HCT116 (cell line): ENCODE measurements around the gene MKI67. TPM values are rescaled to one million over a fixed set of nuclear protein-coding genes. Genes with fewer than 3 reads are reported as not detected.

Experiments
- ATAC-seq: fragments of 200-7000 bp; cut with Tn5 transposase; 2 replicates; pipeline ENCODE4 v1.9.1; 2020; ENCODE audit warnings: mild to moderate bottlenecking, moderate library complexity
- BruUV-seq: library from RNA; stranded (reverse); fragments of 400-500 nt; replicated peaks from 2 replicates; lab custom pipeline; 2021; lab: Mats Ljungman, UMichigan
- CTCF ChIA-PET: fragments of 300-600 bp; sonication (Branson Sonifier 250); formaldehyde crosslinking; loops from one replicate; lab custom pipeline; 2021; ENCODE audit warnings: antibody characterized with exemption; lab: Charles Lee
- POLR2A ChIA-PET: fragments of 300-600, 350-600 bp; sonication (Branson Sonifier 250); formaldehyde crosslinking; loops from one replicate; lab custom pipeline; 2021; ENCODE audit warnings: antibody characterized with exemption; lab: Charles Lee
- RAD21 ChIA-PET, 2 experiments: fragments of 300-600 bp; sonication (Branson Sonifier 250); formaldehyde crosslinking; loops; one replicate each; lab custom pipeline; 2023; ENCODE audit warnings: low total read pairs in 2 of 2; ENCODE audit not compliant: uncharacterized antibody in 2 of 2, unreplicated experiment in 2 of 2, low non-redundant PET in 1 of 2; lab: Charles Lee
- DNase-seq: peaks from one replicate; pipeline ENCODE4 v3.0.0-alpha.2; 2010; ENCODE audit warnings: low read depth, low spot score
- H2AFZ ChIP-seq: fragments of 200-600 bp; shearing (Covaris generic), sonication (generic); 2 replicates; pipeline ENCODE4 v1.6.1; 2017; ENCODE audit warnings: low read depth, mixed run types, mixed read lengths, antibody characterized with exemption, low read length; ENCODE audit not compliant: poor library complexity, severe bottlenecking
- H3K27ac ChIP-seq: 2 replicates; pipeline ENCODE4 v1.5.1; 2012; ENCODE audit warnings: low read depth, low read length
- H3K27me3 ChIP-seq: fragments of 200-600 bp; sonication (generic); 2 replicates; pipeline ENCODE4 v1.6.1; 2016; ENCODE audit warnings: mixed run types, low read length, mixed read lengths; ENCODE audit not compliant: insufficient read depth
- H3K36me3 ChIP-seq, 2 experiments: fragments of 200-500 bp in 1 of 2; fragments of 200-600 bp in 1 of 2; sonication (Bioruptor generic) in 1 of 2; sonication (generic) in 1 of 2; 2 replicates each; pipeline versions ENCODE4 v1.5.1 to v1.6.1; 2014 to 2016; ENCODE audit warnings: low read length in 2 of 2, inconsistent platforms in 1 of 2, mixed read lengths in 1 of 2, mixed run types in 1 of 2; ENCODE audit not compliant: insufficient read depth in 2 of 2, control insufficient read depth in 1 of 2
- H3K4me1 ChIP-seq, 2 experiments: fragments of 200-600 bp in 1 of 2; sonication (generic) in 1 of 2; 2 replicates each; pipeline versions ENCODE4 v1.5.1 to v1.6.1; 2012 to 2017; ENCODE audit warnings: low read length in 2 of 2, inconsistent platforms in 1 of 2, mild to moderate bottlenecking in 1 of 2, mixed read lengths in 1 of 2, mixed run types in 1 of 2, moderate library complexity in 1 of 2; ENCODE audit not compliant: insufficient read depth in 2 of 2, control insufficient read depth in 1 of 2
- H3K4me2 ChIP-seq: fragments of 200-600 bp; sonication (generic); 2 replicates; pipeline ENCODE4 v1.6.1; 2017; ENCODE audit warnings: mixed run types, low read length, mixed read lengths
- H3K4me3 ChIP-seq, 2 experiments: fragments of 200-600 bp in 1 of 2; sonication (generic) in 1 of 2; replicated peaks in 1 of 2; 2 replicates each; pipeline ENCODE4 v1.5.1; 2011 to 2016; ENCODE audit warnings: low read length in 2 of 2, control low read depth in 1 of 2, low read depth in 1 of 2, mild to moderate bottlenecking in 1 of 2, mixed read lengths in 1 of 2, mixed run types in 1 of 2
- H3K79me2 ChIP-seq: fragments of 200-600 bp; sonication (generic); 2 replicates; pipeline ENCODE4 v1.6.1; 2017; ENCODE audit warnings: mild to moderate bottlenecking, mixed run types, low read length, moderate library complexity, mixed read lengths; ENCODE audit not compliant: insufficient read depth
- H3K9ac ChIP-seq: fragments of 200-600 bp; sonication (generic); 2 replicates; pipeline ENCODE4 v1.6.1; 2016; ENCODE audit warnings: low read length, mixed read lengths
- H3K9me2 ChIP-seq: fragments of 200-600 bp; sonication (generic), shearing (Covaris generic); 2 replicates; pipeline ENCODE4 v1.6.1; 2017; ENCODE audit warnings: mixed run types, mild to moderate bottlenecking, moderate library complexity; ENCODE audit not compliant: insufficient read depth
- H3K9me3 ChIP-seq, 2 experiments: fragments of 200-500 bp in 1 of 2; fragments of 200-600 bp in 1 of 2; sonication (Bioruptor generic) in 1 of 2; sonication (generic) in 1 of 2; 2 replicates each; pipeline ENCODE4 v1.6.1; 2014 to 2017; ENCODE audit warnings: low read length in 2 of 2, mixed read lengths in 2 of 2, inconsistent platforms in 1 of 2, low read depth in 1 of 2, mild to moderate bottlenecking in 1 of 2, mixed run types in 1 of 2, moderate library complexity in 1 of 2; ENCODE audit not compliant: control insufficient read depth in 1 of 2, insufficient read depth in 1 of 2
- H4K20me1 ChIP-seq: fragments of 200-600 bp; sonication (generic), shearing (Covaris generic); 2 replicates; pipeline ENCODE4 v1.6.1; 2017; ENCODE audit warnings: mixed run types, mild to moderate bottlenecking, moderate library complexity; ENCODE audit not compliant: insufficient read depth
- ELF1 ChIP-seq: IDR thresholded peaks from 2 replicates; pipeline ENCODE4 v1.6.1; 2012; ENCODE audit warnings: low read depth, borderline replicate concordance
- JUND ChIP-seq: IDR thresholded peaks from 2 replicates; pipeline ENCODE4 v1.6.1; 2012
- POLR2A ChIP-seq: IDR thresholded peaks from 2 replicates; pipeline ENCODE4 v1.7.0; 2011; ENCODE audit warnings: borderline replicate concordance; ENCODE audit not compliant: insufficient read depth, insufficient read length; ENCODE audit errors: extremely low read depth
- POLR2AphosphoS5 ChIP-seq: IDR thresholded peaks from 2 replicates; pipeline ENCODE4 v1.6.1; 2011; ENCODE audit warnings: mild to moderate bottlenecking, low read depth, low read length, moderate library complexity
- RAD21 ChIP-seq: IDR thresholded peaks from 2 replicates; pipeline ENCODE4 v1.6.1; 2012; ENCODE audit warnings: low read depth, mild to moderate bottlenecking
- SIN3A ChIP-seq: IDR thresholded peaks from 2 replicates; pipeline ENCODE4 v1.6.1; 2012; ENCODE audit warnings: low read depth
- SRF ChIP-seq: IDR thresholded peaks from 2 replicates; pipeline ENCODE4 v1.6.1; 2012; ENCODE audit warnings: low read depth
- TCF7L2 ChIP-seq: IDR thresholded peaks from 2 replicates; pipeline ENCODE4 v1.7.0; 2011; ENCODE audit warnings: borderline replicate concordance, inconsistent platforms; ENCODE audit not compliant: insufficient read depth, insufficient read length; ENCODE audit errors: extremely low read depth
- ZFX ChIP-seq: fragments of 450-650 bp; IDR thresholded peaks from 2 replicates; pipeline ENCODE4 v1.6.1; 2017
- intact Hi-C: fragments of 100-400 bp; cut with micrococcal nuclease; formaldehyde crosslinking; loops from 2 replicates; pipeline ENCODE4 v1.10.0; 2022
- total RNA-seq: library from RNA; stranded (reverse); gene quantifications from one replicate; pipeline ENCODE4 v1.2.1, GENCODE V29; 2021; ENCODE audit not compliant: unreplicated experiment
- TF ChIP-seq, protein P1 (sequence below), 3 experiments: fragments of 200-600 bp in 1 of 3; sonication (generic) in 1 of 3; IDR thresholded peaks in 2 of 3; conservative IDR thresholded peaks in 1 of 3; 2 replicates each; pipeline ENCODE4 v1.5.1; 2012 to 2017; ENCODE audit warnings: low read depth in 2 of 3, low read length in 2 of 3, antibody characterized with exemption in 1 of 3, borderline replicate concordance in 1 of 3, control low read depth in 1 of 3, mild to moderate bottlenecking in 1 of 3, mixed read lengths in 1 of 3, mixed run types in 1 of 3, moderate library complexity in 1 of 3; ENCODE audit not compliant: insufficient read depth in 1 of 3
- TF ChIP-seq, protein P2 (sequence below): IDR thresholded peaks from 2 replicates; pipeline ENCODE4 v1.6.1; 2012; ENCODE audit warnings: low read depth
- TF ChIP-seq, protein P3 (sequence below): IDR thresholded peaks from 2 replicates; pipeline ENCODE4 v1.6.1; 2012

Gene MKI67
- total RNA-seq, 1 experiment from 2014 or later: 202 TPM

DNA sequence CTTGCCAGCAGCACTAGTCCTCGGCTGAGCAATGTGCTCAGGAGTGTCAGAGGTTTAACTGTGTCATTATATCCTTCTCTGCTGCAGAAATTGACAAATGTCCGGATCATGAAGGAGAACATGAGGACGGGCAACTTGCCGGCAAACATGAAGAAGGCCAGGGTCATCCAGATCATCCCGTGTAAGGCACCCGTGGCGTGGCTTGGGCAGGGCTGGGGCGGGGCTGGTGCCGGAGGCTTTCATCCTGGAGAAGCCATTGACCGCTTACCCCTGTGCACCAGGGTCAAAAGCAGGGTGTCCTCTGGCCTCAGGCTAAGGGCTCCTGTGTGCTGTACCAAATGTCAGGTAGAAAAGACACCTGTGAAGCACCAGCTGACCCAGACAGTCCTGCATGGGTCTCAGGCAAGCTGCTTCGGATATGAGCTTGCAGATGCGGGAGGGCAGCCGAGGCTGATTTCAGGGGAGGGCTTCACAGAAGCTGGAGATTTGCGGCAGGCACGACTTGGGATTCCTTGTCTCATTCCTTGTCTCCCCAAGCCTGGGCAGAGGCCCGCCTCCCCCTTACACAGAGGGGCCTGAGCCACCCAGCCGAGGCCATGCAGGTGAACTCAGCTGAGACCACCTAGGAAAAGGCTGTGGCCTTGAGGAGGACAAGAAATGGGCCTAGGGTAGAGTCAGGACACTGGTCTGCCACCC, 55.4 kb downstream of the MKI67 start (continued):
- TF ChIP-seq, protein P1, sequence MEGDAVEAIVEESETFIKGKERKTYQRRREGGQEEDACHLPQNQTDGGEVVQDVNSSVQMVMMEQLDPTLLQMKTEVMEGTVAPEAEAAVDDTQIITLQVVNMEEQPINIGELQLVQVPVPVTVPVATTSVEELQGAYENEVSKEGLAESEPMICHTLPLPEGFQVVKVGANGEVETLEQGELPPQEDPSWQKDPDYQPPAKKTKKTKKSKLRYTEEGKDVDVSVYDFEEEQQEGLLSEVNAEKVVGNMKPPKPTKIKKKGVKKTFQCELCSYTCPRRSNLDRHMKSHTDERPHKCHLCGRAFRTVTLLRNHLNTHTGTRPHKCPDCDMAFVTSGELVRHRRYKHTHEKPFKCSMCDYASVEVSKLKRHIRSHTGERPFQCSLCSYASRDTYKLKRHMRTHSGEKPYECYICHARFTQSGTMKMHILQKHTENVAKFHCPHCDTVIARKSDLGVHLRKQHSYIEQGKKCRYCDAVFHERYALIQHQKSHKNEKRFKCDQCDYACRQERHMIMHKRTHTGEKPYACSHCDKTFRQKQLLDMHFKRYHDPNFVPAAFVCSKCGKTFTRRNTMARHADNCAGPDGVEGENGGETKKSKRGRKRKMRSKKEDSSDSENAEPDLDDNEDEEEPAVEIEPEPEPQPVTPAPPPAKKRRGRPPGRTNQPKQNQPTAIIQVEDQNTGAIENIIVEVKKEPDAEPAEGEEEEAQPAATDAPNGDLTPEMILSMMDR (IDR thresholded peaks at IDR 0.05 in 2 of 3, conservative IDR thresholded peaks at IDR 0.05 in 1 of 3; ENCODE audit: borderline replicate concordance in 1 of 3, insufficient read depth in 1 of 3, low read depth in 2 of 3, low read length in 2 of 3): no peak
- TF ChIP-seq RAD21 (no peak), POLR2A (no peak), ZFX (no peak), JUND (no peak)
- TF ChIP-seq, protein P2, sequence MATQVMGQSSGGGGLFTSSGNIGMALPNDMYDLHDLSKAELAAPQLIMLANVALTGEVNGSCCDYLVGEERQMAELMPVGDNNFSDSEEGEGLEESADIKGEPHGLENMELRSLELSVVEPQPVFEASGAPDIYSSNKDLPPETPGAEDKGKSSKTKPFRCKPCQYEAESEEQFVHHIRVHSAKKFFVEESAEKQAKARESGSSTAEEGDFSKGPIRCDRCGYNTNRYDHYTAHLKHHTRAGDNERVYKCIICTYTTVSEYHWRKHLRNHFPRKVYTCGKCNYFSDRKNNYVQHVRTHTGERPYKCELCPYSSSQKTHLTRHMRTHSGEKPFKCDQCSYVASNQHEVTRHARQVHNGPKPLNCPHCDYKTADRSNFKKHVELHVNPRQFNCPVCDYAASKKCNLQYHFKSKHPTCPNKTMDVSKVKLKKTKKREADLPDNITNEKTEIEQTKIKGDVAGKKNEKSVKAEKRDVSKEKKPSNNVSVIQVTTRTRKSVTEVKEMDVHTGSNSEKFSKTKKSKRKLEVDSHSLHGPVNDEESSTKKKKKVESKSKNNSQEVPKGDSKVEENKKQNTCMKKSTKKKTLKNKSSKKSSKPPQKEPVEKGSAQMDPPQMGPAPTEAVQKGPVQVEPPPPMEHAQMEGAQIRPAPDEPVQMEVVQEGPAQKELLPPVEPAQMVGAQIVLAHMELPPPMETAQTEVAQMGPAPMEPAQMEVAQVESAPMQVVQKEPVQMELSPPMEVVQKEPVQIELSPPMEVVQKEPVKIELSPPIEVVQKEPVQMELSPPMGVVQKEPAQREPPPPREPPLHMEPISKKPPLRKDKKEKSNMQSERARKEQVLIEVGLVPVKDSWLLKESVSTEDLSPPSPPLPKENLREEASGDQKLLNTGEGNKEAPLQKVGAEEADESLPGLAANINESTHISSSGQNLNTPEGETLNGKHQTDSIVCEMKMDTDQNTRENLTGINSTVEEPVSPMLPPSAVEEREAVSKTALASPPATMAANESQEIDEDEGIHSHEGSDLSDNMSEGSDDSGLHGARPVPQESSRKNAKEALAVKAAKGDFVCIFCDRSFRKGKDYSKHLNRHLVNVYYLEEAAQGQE: no peak

DNA sequence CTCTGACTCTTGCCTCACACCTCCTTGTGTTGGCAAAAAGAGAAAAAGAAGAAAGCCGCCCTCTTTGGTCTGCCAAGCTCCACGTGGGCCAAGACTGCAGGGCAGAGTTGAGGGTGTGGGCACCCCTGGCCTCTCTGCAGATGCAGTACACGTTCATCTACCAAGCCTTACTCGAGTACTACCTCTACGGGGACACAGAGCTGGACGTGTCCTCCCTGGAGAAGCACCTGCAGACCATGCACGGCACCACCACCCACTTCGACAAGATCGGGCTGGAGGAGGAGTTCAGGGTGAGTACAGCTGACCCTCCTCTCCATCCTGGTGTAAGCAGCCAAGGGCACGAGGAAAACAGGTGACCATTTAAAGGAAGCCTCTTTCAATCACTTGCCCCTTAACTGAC, 56.1 kb downstream of the MKI67 start:
- ChIA-PET POLR2A (interaction anchor here (1.3 kb wide), 1 partner anchor 164 kb away, joined by 5 read pairs; the partner anchor contains the start of gene PTPRE), RAD21 (interaction anchor here in 1 of 2 experiments (1.3 to 1.6 kb wide), 2 partner anchors 58 to 162 kb away, joined by 5 to 8 read pairs; no protein-coding TSS in a partner anchor)
- Histone ChIP-seq H4K20me1 (no peaks in the 10 kb centered on the region), H3K36me3 (no peaks in the 10 kb centered on the region; a peak in 1 of 4 replicates)
- ATAC-seq: no peak
- TF ChIP-seq TCF7L2 (no peak), POLR2AphosphoS5 (no peak), RAD21 (no peak), SRF (no peak), ELF1 (no peak), SIN3A (no peak), POLR2A (no peak)
- TF ChIP-seq, protein P3, sequence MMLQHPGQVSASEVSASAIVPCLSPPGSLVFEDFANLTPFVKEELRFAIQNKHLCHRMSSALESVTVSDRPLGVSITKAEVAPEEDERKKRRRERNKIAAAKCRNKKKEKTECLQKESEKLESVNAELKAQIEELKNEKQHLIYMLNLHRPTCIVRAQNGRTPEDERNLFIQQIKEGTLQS: no peak
- TF ChIP-seq, all 23 proteins: peak for 0
- no peak overlapping the region for H3K4me3 ChIP-seq
- CTCF ChIA-PET: interaction anchor here (1.4 to 3.3 kb wide), 6 partner anchors 36 to 355 kb away, joined by 4 to 47 read pairs (median 16); partner anchors contain the start of gene PTPRE
- no peaks in the 10 kb centered on the region for H3K79me2 ChIP-seq
- DNase-seq: no peak
- intact Hi-C loops: no loop called here
- BruUV-seq: no TSS peak
- no peak overlapping the region for H3K4me2 ChIP-seq
- no peaks in the 10 kb centered on the region for H3K27me3 ChIP-seq
- no peak overlapping the region for H3K9ac ChIP-seq
- H3K27ac ChIP-seq: no peak overlapping the region
- H3K9me2 ChIP-seq: no peaks in the 10 kb centered on the region
- peaks cover 0 to 6% of the 10 kb centered on the region in 2 experiments; a peak in 1 of 4 replicates for H3K4me1 ChIP-seq
- no peak overlapping the region for H2AFZ ChIP-seq
- H3K9me3 ChIP-seq: no peaks in the 10 kb centered on the region
